Activated gamma-delta T cell treated with anti-CD3 and anti-CD28 coated beads, Interleukin-2, amount 50 U/mL, for 16 hours (primary cell): ENCODE results near the gene C11orf16.
"Not testable (repeated sequence)": the region's sequence is repeated elsewhere in the genome, so short reads cannot be mapped to it uniquely, and the experiment has no call there.

Experiments used
- DNase-seq: peaks from one replicate; pipeline ENCODE4 v3.0.0-alpha.2; 2020; ENCODE audit warnings: low read depth

The C11orf16 gene

DNA sequence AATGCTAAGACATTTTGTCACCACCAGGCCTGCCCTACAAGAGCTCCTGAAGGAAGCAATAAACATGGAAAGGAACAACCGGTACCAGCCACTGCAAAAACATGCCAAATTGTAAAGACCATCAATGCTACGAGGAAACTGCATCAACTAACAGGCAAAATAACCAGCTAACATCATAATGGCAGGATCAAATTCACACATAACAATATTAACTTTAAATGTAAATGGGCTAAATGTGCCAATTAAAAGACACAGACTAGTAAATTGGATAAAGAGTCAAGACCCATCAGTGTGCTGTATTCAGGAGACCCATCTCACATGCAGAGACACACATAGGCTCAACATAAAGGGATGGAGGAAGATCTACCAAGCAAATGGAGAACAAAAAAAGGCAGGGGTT, 41.6 kb downstream of the C11orf16 start:
- DNase-seq, result not testable (repeated sequence)

DNA sequence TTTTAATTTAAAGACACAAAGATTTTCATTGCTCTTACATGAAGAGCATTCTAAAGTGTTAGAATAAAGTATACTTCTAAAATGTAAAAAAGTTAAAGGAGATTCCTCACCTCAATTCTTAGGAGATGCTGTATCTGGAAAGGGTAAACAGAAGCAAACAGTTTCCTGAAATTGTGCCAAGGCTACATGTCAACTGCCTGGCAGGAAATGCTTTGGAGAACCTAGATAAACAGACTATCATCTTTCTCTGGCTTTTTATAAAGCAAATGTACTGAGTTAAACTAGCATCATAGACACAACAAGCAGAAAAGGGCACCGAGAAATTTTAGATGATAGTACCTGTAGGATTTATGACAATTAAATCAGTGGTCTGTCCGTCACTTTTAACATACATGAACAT, 46.4 kb downstream of the C11orf16 start:
- no peak for DNase-seq

DNA sequence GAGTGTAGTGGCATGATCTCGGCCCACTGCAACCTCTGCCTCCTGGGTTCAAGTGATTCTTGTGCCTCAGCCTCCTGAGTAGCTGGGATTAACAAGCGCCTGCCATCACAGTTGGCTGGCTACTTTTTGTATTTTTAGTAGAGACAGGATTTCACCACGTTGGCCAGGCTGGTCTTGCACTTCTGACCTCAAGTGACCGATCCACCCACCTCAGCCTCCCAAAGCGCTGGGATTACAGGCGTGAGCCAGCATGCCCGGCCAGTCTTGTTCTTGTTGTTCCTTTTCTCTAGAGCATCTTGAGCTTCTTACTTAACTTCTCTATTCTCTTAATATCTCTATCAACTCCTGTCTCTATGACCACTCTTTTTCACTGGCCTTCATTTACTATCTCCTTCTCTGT, 51.2 kb downstream of the C11orf16 start:
- DNase-seq, result not testable (repeated sequence)

DNA sequence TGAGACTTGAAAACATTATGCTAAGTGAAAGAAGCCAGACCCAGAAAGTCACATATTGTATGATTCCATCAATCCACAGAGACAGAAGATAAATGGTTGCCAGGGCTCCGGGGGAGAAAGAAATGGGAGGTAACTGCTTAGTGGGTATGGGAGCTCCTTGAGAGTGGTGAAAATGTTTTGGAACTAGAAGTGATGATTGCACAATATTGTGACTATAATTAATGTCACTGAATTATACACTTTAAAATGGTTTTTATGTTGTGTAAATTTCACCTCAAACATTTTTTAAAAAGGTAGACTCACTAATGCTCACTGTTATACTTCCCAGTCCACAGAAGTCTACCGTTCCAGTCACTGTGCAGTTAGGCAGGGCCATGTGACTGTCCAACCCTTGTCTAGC, 54.0 kb downstream of the C11orf16 start:
- no peak for DNase-seq

DNA sequence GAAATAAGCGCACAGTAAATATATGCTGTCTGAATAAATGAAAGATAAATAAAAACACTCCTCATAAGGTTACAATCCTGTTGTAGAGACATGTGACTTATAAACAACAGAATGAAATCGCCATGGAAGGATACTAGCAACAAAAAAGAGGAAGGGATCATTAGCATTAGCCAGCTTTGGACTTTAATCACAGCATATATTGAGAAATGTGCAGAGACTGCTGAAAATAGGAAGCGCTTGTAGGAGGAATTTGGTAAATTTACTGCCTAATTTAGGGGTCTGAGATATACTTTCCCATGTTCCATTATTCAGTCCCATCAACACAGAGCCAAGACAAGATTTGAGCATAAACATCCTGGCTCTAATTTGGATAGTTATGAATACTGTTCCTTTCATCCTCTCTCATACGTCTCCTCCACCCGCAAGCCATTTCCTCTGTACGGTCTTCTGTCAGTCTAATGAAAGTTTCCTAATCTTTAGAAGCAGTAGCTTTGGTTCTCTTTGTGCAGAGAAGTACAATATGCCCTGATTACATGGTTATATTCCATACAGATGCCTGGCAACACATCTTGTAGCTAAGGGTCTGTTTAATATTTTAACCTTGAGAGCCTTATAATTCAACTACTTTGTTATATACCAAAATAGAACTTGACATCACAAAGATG, 58.9 kb downstream of the C11orf16 start:
- no peak for DNase-seq

DNA sequence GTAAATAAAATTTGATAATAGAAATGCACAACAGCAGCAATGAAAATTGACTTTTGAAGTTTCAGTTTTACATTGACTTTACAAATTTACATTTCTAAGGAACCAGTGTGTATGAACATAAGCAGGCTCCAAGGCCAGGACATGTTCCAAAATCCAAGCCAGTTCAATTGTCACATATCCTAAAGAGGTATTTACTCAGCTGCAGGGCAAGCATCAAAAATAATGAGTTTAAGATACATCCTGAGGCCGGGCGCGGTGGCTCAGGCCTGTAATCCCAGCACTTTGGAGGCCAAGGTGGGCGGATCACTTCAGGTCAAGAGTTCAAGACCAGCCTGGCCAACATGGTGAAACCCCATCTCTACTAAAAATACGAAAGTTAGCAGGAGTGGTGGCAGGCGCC, 60.8 kb downstream of the C11orf16 start:
- no peak for DNase-seq

DNA sequence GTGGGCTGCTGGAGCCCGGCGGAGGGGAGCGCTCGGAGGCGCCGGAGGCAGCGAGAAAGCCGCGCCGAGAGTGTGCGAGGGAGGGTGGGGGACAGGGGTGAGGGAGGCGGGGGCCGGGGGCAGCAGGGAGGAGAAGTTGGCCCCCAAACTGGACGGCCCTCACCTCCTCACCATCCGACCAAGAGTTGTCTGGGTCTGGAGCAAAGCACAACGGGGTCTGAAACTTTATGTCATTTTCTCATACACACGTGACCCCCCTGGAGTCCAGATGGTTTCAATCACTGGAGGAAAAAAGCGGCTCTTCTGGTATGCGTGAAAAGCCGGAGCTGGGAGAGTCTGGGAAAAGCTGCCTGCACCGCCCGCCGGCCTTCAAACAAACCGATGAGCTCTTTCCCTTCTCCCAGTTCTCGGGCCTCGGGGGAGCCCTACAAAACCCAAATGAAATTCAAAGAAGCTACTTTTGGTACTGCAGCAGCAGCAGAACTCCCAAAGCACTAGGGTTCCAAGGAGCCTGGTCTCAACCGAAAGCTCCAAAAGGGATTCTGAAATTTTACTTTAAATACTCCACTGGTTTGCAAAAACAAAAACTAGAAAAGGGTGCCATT, 61.5 kb downstream of the C11orf16 start:
- no peak for DNase-seq

DNA sequence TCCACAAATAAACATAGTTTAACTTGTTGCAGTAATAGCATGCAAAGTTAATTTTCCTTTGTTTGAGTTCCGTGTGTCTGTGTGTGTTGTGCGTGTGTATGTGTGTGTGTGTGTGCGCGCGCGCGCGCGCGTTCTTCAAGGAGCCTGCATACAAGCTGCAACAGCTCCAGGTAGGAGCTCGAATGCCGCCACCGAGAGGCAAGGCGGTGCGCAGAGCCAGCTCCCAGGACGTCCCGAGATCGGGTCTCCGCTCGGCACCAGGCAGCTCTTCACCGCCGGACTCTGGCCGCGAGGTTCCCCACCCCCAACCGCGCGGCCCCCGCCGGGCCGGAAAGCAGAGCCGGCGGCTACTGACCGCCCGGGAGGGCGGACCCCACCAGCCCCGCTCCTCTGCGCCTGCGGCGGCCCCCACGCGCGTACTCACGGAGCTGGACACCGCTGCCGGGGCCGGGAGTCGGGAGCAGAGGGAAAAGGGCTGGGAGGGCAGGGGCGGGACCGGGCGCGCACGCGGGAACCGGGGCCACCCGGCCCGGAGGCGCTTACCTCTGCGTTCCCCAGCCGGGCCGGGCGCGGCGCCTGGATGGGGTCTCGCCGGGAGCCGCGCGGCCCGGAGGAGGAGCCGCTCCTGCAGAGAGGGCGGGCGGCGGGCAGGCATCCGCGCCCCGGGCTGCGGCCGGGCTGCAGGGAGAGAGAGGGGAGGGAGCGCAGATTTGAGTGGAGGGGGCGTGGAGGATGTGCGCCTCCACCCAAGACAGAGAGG, 62.2 kb downstream of the C11orf16 start:
- no peak for DNase-seq
